ENCODE results near the gene NAAA. TPM values are rescaled to one million over a fixed set of nuclear protein-coding genes. Genes with fewer than 3 reads are reported as not detected.
"Not testable (repeated sequence)": the region's sequence is repeated elsewhere in the genome, so short reads cannot be mapped to it uniquely, and the experiment has no call there.

Gene NAAA
- polyA plus RNA-seq, 2 of the 4 experiments (the other 2 are of a cell fraction) = 23.7 to 31.8 TPM

- Histone ChIP-seq H3K4me2 (no peak overlapping the region), H3K4me1 (no peaks in the 10 kb centered on the region), H3K9me3 (peaks cover 6% of the 10 kb centered on the region; the same call in 1 of the 3 replicates), H3K4me3 (no peak overlapping the region), H3K27ac (no peak overlapping the region)
- POLR2A ChIA-PET = no interaction called here
- DNase-seq (ENCODE audit: low read depth in 1 of 2, low spot score in 1 of 2) (no peak), ATAC-seq (no peak), FAIRE-seq (no peak)
- WGBS (ENCODE audit: missing lambda C conversion rate) = 48% methylated on average over 2 of the region's 2 CpGs
- CTCF ChIA-PET = no interaction called here
- no peak for TF ChIP-seq REST (IDR thresholded peaks at IDR 0.05)
- TF ChIP-seq CBX8 (IDR thresholded peaks at IDR 0.05) = no peak
- TF ChIP-seq CHD2 (IDR thresholded peaks at IDR 0.05; ENCODE audit: low read length, partially characterized antibody) = no peak
- TF ChIP-seq HOXB13 (CRISPR knock-in tag; IDR thresholded peaks at IDR 0.05; ENCODE audit: low read depth) = no peak
- TF ChIP-seq TP53 (CRISPR knock-in tag; IDR thresholded peaks at IDR 0.05) = no peak
- TF ChIP-seq TFCP2L1 (CRISPR knock-in tag; IDR thresholded peaks at IDR 0.05) = no peak
- TF ChIP-seq ZSCAN20 (CRISPR knock-in tag; IDR thresholded peaks at IDR 0.05) = no peak
- no peak for TF ChIP-seq RNF2 (IDR thresholded peaks at IDR 0.05; ENCODE audit: borderline replicate concordance, low read depth)
- TF ChIP-seq E2F6 (IDR thresholded peaks at IDR 0.05; ENCODE audit: borderline replicate concordance, low read depth) = no peak
- TF ChIP-seq HMGXB4 (CRISPR knock-in tag; IDR thresholded peaks at IDR 0.05; ENCODE audit: borderline replicate concordance) = no peak
- TF ChIP-seq USF2 (IDR thresholded peaks at IDR 0.05) = no peak
- no peak for TF ChIP-seq PHF8 (IDR thresholded peaks at IDR 0.05; ENCODE audit: borderline replicate concordance, low read depth)
- TF ChIP-seq KDM1A (IDR thresholded peaks at IDR 0.05; ENCODE audit: low read depth) = no peak
- TF ChIP-seq PBX3 (IDR thresholded peaks at IDR 0.05) = no peak
- no peak for TF ChIP-seq SMC3 (IDR thresholded peaks at IDR 0.05)
- no peak for TF ChIP-seq EHMT2 (IDR thresholded peaks at IDR 0.05; ENCODE audit: low read depth)
- TF ChIP-seq BHLHE40 (IDR thresholded peaks at IDR 0.05; ENCODE audit: low read depth, low read length) = no peak
- TF ChIP-seq RFX5 (IDR thresholded peaks at IDR 0.05) = no peak
These were observed 22.7 kb upstream of the NAAA start for GRCh38 chr4:75963558-75963957.

- H3K9me3 ChIP-seq; H3K4me1 ChIP-seq; POLR2A ChIA-PET; H3K4me2 ChIP-seq; H3K27ac ChIP-seq; CTCF ChIA-PET; DNase-seq (ENCODE audit: low read depth in 1 of 2, low spot score in 1 of 2); H3K4me3 ChIP-seq; ATAC-seq; FAIRE-seq: not testable (repeated sequence)
- 95% methylated on average over 4 of the region's 4 CpGs for WGBS (ENCODE audit: missing lambda C conversion rate)
These were observed 21.3 kb upstream of the NAAA start for GRCh38 chr4:75962072-75962471.

- FAIRE-seq; H3K4me1 ChIP-seq; H3K9me3 ChIP-seq; ATAC-seq; DNase-seq (ENCODE audit: low read depth in 1 of 2, low spot score in 1 of 2); H3K27ac ChIP-seq; POLR2A ChIA-PET; H3K4me3 ChIP-seq; H3K4me2 ChIP-seq: not testable (repeated sequence)
- CTCF ChIA-PET = interaction anchor here (0.6 kb wide), 1 partner anchor 110 kb away, joined by 3 read pairs; no protein-coding TSS in a partner anchor
- 84% methylated on average over 5 of the region's 7 CpGs for WGBS (ENCODE audit: missing lambda C conversion rate)
These were observed 17.7 kb upstream of the NAAA start for GRCh38 chr4:75958546-75958945.

GRCh38 chr4:75954811-75955210 is 14.0 kb upstream of the NAAA start:
- ATAC-seq; H3K9me3 ChIP-seq; DNase-seq (ENCODE audit: low read depth in 1 of 2, low spot score in 1 of 2); CTCF ChIA-PET; H3K4me2 ChIP-seq; H3K4me3 ChIP-seq; H3K27ac ChIP-seq; H3K4me1 ChIP-seq; FAIRE-seq; POLR2A ChIA-PET: not testable (repeated sequence)
- WGBS (ENCODE audit: missing lambda C conversion rate) = 86% methylated on average over 5 of the region's 5 CpGs

Measured in A549 (cell line).